CD8-positive, alpha-beta memory T cell (primary cell): ENCODE measurements around the gene FREM1. TPM values are rescaled to one million over a fixed set of nuclear protein-coding genes. Genes with fewer than 3 reads are reported as not detected.

ENCODE experiments used
- polyA plus RNA-seq: library from polyadenylated mRNA; unstranded; fragments of 300-500 nt; fragmentation: Illumina TruSeq; gene quantifications from one replicate; pipeline ENCODE4 v1.2.3, GENCODE V29; 2021
- total RNA-seq, 2 experiments: library from RNA; stranded (reverse); gene quantifications; one replicate each; pipeline ENCODE4 v1.2.3, GENCODE V29; 2021

Gene FREM1
- total and polyA plus RNA-seq, 3 experiments from 2014 or later, result not detected

Other genes starting within 250 kb of the FREM1 start
- gene ZDHHC21, start 217.0 kb downstream of the FREM1 start, total RNA-seq, result 1 to 10 TPM; 5.9 to 7.4 TPM
- gene ZDHHC21, start 217.0 kb downstream of the FREM1 start, polyA plus RNA-seq, result 1.7 TPM
- gene CER1, start 187.7 kb downstream of the FREM1 start, total RNA-seq, result not detected
- not detected for gene CER1, start 187.7 kb downstream of the FREM1 start, polyA plus RNA-seq